Lower leg skin (tissue), 4 donors: ENCODE results near the gene IRF1. TPM values are rescaled to one million over a fixed set of nuclear protein-coding genes. Genes with fewer than 3 reads are reported as not detected.

Source experiments
- DNase-seq, 2 donors: peaks; one replicate each; pipeline ENCODE4 v3.0.0-alpha.2; 2019; ENCODE audit warnings: low spot score in 2 of 2
- H3K4me3 ChIP-seq: fragments of 200-600 bp; sonication (generic); 2 replicates; pipeline ENCODE4 v1.5.1; 2017; ENCODE audit warnings: mild to moderate bottlenecking, low read depth; ENCODE audit not compliant: poor library complexity, severe bottlenecking
- POLR2A ChIP-seq, 2 donors: fragments of 450-650 bp; IDR thresholded peaks; one replicate each; pipeline ENCODE4 v1.6.1; 2016 to 2017; ENCODE audit warnings: antibody characterized with exemption in 2 of 2, mild to moderate bottlenecking in 1 of 2, moderate library complexity in 1 of 2
- WGBS, 2 donors: methylation state at CpG; one replicate each; pipeline ENCODE4 v1.1.5; 2018; 5-methylcytosine and 5-hydroxymethylcytosine counted together
- intact Hi-C: fragments of 100-400 bp; cut with DNase I; formaldehyde crosslinking; loops from one replicate; pipeline ENCODE4 v1.15.0; 2023; ENCODE audit warnings: low total_unique reads
- total RNA-seq, 4 donors: library from RNA; depleted of rRNA; stranded (reverse); fragments of >200 nt; gene quantifications; one replicate each; pipeline ENCODE4 v1.1.0, GENCODE V29; 2016
- TF ChIP-seq, protein P1 (sequence below), 3 donors: fragments of 450-650 bp; IDR thresholded peaks; one replicate each; pipeline ENCODE4 v1.5.1; 2016; ENCODE audit warnings: antibody characterized with exemption in 3 of 3, mild to moderate bottlenecking in 3 of 3, moderate library complexity in 2 of 3

Gene IRF1
- total RNA-seq, 4 donors from 2014 or later: 9.6 to 15.0 (median 14.5) TPM

GRCh38 chr5:132501961-132502931 is 11.7 kb upstream of the IRF1 start:
- intact Hi-C loops: loop anchor here (2.0 kb wide), 1 partner anchor 115 kb away; no protein-coding TSS in a partner anchor
- DNase-seq: peak; percentile 12 to 78
- TF ChIP-seq POLR2A (IDR thresholded peaks at IDR 0.05): no peak
- TF ChIP-seq, protein P1, sequence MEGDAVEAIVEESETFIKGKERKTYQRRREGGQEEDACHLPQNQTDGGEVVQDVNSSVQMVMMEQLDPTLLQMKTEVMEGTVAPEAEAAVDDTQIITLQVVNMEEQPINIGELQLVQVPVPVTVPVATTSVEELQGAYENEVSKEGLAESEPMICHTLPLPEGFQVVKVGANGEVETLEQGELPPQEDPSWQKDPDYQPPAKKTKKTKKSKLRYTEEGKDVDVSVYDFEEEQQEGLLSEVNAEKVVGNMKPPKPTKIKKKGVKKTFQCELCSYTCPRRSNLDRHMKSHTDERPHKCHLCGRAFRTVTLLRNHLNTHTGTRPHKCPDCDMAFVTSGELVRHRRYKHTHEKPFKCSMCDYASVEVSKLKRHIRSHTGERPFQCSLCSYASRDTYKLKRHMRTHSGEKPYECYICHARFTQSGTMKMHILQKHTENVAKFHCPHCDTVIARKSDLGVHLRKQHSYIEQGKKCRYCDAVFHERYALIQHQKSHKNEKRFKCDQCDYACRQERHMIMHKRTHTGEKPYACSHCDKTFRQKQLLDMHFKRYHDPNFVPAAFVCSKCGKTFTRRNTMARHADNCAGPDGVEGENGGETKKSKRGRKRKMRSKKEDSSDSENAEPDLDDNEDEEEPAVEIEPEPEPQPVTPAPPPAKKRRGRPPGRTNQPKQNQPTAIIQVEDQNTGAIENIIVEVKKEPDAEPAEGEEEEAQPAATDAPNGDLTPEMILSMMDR (IDR thresholded peaks at IDR 0.05): no peak
- H3K4me3 ChIP-seq: no peak overlapping the region
- WGBS, 2 donors: 73 to 74% methylated on average over 8 to 10 of the region's 10 CpGs

DNA sequence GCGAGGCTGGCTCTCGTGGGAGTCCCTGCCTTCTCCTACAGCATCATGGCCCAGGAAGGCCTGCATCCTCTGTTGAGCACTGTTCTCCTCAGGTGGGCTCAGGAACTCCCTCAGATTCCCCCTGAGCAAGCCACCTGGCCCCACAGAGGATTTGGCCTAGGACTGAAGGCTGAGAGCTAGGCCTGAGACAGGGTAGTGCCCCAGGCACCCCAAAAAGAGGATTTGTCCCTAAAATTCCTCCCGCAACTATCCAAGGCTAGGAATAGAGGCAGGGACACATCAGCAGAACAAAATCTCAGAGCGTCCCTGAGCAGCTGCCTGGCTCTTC is 11.0 kb upstream of the IRF1 start:
- DNase-seq: no peak
- WGBS, 2 donors: 85 to 89% methylated on average over 4 of the region's 4 CpGs
- H3K4me3 ChIP-seq: no peak overlapping the region
- intact Hi-C loops: loop anchor here (2.0 kb wide), 1 partner anchor 115 kb away; no protein-coding TSS in a partner anchor
- TF ChIP-seq, protein P1 (IDR thresholded peaks at IDR 0.05): no peak
- TF ChIP-seq POLR2A (IDR thresholded peaks at IDR 0.05): no peak

- intact Hi-C loops: loop anchor here (2.0 kb wide), 1 partner anchor 114 kb away; no protein-coding TSS in a partner anchor
- 78 to 80% methylated on average over 5 to 6 of the region's 6 CpGs for whole genome bisulfite sequencing, 2 donors
- DNase-seq: peak in 1 of 2 donors; percentile 90
- no peak overlapping the region for H3K4me3 ChIP-seq
- TF ChIP-seq, protein P1 (IDR thresholded peaks at IDR 0.05): peak in 1 of 3 donors; percentile 91
- TF ChIP-seq POLR2A (IDR thresholded peaks at IDR 0.05): no peak
Measured at GRCh38 chr5:132500931-132501628, 10.5 kb upstream of the IRF1 start.

DNA sequence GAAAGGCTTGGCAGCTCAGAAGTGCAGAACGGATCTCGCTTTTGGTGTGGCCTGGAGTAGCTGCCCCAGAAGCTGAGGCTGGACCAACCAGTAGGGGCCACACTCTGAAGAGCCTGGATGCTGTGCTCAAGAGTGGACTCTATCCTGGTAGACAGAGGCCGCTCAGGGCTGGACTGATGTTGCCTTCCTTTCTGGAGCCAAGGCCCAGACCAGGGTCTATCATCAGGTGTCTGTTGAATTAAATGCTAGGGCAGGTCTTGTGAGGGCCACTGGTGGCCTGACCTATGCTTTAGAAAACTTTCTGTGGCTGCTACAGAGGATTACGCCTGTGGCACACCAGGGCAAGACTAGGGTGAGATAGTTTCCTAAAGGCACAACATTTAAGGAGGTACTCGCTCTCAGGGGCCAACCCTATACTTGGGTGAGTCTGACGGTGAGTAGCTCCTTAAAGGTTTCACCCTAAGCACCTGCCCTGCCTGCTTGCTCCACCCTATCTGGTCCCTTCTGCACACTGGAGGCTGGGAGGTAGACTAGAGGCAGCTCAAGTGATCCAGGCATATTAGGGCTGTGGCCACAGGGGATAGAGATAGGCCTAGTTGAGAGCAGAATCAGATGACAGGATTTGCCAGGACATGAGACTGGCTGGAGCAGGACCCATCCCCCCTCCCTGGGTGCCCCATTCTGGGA is 9.8 kb upstream of the IRF1 start:
- no peak overlapping the region for H3K4me3 ChIP-seq
- DNase-seq: peak in 1 of 2 donors; percentile 84
- TF ChIP-seq, protein P1 (IDR thresholded peaks at IDR 0.05): no peak
- TF ChIP-seq POLR2A (IDR thresholded peaks at IDR 0.05): no peak
- 84 to 93% methylated on average over 6 of the region's 6 CpGs for WGBS, 2 donors
- intact Hi-C loops: loop anchor here (2.0 kb wide), 1 partner anchor 114 kb away; no protein-coding TSS in a partner anchor

DNA sequence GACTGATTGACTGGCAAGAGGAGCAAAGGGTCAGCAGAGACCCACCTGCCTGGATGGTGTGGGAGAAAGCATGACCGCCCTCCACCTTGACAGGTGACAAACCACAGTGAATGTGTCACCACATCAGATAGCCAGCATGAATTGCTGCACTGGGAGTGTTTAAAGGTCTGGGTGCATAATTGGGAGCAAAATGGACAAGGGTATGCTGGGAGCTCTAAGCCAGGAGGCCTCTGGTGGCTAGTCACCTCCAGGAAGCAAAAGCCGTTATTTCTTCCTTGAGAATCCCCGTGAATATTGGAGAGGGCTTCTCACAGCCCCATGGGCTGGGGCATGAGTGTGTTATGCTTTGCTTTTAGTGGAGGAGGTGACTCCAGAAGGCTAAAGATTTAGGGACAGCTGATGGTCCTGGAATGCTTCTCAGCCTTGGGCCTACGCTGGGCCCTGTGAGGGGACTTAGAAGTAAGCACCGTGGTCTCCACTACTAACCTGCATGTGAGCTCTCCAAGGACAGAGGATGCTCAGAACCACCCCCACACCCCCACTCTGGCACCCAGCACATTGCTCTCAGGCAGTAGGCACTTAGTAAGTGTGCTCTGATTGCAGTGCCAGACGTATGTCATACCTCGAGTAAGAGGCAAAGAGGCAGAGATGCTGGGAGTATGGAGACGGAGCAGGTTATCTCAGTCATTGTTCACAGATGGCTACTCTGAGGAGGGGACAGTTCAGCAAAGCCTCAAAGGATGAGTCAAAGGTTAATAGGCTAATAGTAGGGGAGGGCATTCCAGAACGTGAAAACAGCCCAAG is 9.1 kb upstream of the IRF1 start:
- TF ChIP-seq, protein P1 (IDR thresholded peaks at IDR 0.05): no peak
- TF ChIP-seq POLR2A (IDR thresholded peaks at IDR 0.05): no peak
- intact Hi-C loops: loop anchor here (2.0 kb wide), 1 partner anchor 113 kb away; no protein-coding TSS in a partner anchor
- no peak overlapping the region for H3K4me3 ChIP-seq
- 63 to 66% methylated on average over 9 of the region's 9 CpGs for WGBS, 2 donors
- peak in 1 of 2 donors; percentile 80 for DNase-seq
